Adrenal gland (tissue), 5 donors: ENCODE measurements around the gene TPD52L1.

Experiments
- POLR2A ChIP-seq, 2 donors: fragments of 450-650 bp; IDR thresholded peaks; one replicate each; pipeline ENCODE4 v1.6.1; 2017; ENCODE audit warnings: antibody characterized with exemption in 2 of 2, mild to moderate bottlenecking in 2 of 2, moderate library complexity in 1 of 2
- TF ChIP-seq, protein P1 (sequence below), 6 experiments: fragments of 450-650 bp in 4 of 6; fragments of 200-600 bp in 2 of 6; sonication (generic) in 1 of 6; IDR thresholded peaks; 1 replicate in 5 of 6; 2 replicates in 1 of 6; pipeline versions ENCODE4 v1.5.1 to v1.8.0; 2016 to 2021; ENCODE audit warnings: antibody characterized with exemption in 6 of 6, mild to moderate bottlenecking in 2 of 6, moderate library complexity in 1 of 6
- donor health status: DM: no; HTN: no; CAD: no.

DNA sequence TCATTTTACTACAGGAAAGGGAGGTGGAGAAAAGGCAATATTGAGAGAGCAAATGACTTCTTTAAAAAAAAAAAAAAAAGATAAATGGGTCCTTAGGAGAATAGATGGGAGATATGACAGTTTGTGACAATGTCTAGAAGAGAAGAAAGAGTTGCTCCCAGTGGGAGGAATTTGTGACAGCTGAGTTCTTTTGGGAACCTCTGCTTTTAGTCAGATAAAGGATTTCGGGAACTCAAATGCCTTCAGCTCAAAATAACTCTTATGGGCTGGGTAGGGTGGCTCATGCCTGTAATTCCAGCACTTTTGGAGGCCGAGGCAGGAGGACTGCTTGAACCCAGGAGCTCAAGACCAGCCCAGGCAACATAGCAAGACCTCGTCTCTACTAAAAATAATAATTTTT lies 13.1 kb downstream of the TPD52L1 start:
- TF ChIP-seq, protein P1, sequence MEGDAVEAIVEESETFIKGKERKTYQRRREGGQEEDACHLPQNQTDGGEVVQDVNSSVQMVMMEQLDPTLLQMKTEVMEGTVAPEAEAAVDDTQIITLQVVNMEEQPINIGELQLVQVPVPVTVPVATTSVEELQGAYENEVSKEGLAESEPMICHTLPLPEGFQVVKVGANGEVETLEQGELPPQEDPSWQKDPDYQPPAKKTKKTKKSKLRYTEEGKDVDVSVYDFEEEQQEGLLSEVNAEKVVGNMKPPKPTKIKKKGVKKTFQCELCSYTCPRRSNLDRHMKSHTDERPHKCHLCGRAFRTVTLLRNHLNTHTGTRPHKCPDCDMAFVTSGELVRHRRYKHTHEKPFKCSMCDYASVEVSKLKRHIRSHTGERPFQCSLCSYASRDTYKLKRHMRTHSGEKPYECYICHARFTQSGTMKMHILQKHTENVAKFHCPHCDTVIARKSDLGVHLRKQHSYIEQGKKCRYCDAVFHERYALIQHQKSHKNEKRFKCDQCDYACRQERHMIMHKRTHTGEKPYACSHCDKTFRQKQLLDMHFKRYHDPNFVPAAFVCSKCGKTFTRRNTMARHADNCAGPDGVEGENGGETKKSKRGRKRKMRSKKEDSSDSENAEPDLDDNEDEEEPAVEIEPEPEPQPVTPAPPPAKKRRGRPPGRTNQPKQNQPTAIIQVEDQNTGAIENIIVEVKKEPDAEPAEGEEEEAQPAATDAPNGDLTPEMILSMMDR (IDR thresholded peaks at IDR 0.05) = no peak
- TF ChIP-seq POLR2A (IDR thresholded peaks at IDR 0.05) = no peak
